Common myeloid progenitor, CD34-positive (primary cell): ENCODE measurements around the gene LRMDA.

Source experiments
- CTCF ChIA-PET: fragments of 350-600 bp; sonication (Branson Sonifier 250); formaldehyde crosslinking; loops from one replicate; lab custom pipeline; 2021; ENCODE audit warnings: antibody characterized with exemption; lab: Charles Lee
- POLR2A ChIA-PET: fragments of 350-600 bp; sonication (Branson Sonifier 250); formaldehyde crosslinking; loops from one replicate; lab custom pipeline; 2021; ENCODE audit warnings: antibody characterized with exemption; lab: Charles Lee
- DNase-seq, 3 donors: peaks; one replicate each; pipeline versions ENCODE4 v3.0.0 to v3.0.0-alpha.2; 2013
- H3K27ac ChIP-seq, 2 experiments: 1 replicate in 1 of 2; 2 replicates in 1 of 2; pipeline ENCODE4 v1.7.0; 2013; ENCODE audit warnings: inconsistent platforms in 2 of 2, low read length in 2 of 2, mild to moderate bottlenecking in 2 of 2, low read depth in 1 of 2, moderate library complexity in 1 of 2; ENCODE audit not compliant: severe bottlenecking in 2 of 2, insufficient read depth in 1 of 2, poor library complexity in 1 of 2
- H3K27me3 ChIP-seq, 5 experiments: replicated peaks in 2 of 5; 1 replicate in 3 of 5; 2 replicates in 2 of 5; pipeline versions ENCODE4 v1.6.1 to v1.7.0; 2013; ENCODE audit warnings: low read length in 4 of 5, mild to moderate bottlenecking in 2 of 5, moderate library complexity in 2 of 5, inconsistent platforms in 1 of 5; ENCODE audit not compliant: insufficient read depth in 5 of 5, control insufficient read depth in 4 of 5
- H3K36me3 ChIP-seq, 4 experiments: 1 replicate in 2 of 4; 2 replicates in 2 of 4; pipeline versions ENCODE4 v1.6.1 to v1.7.0; 2013; ENCODE audit warnings: low read length in 3 of 4, control low read depth in 1 of 4, mild to moderate bottlenecking in 1 of 4; ENCODE audit not compliant: control insufficient read depth in 4 of 4, insufficient read depth in 4 of 4
- H3K4me1 ChIP-seq, 4 experiments: 1 replicate in 3 of 4; 2 replicates in 1 of 4; pipeline versions ENCODE4 v1.6.1 to v1.7.1; 2013; ENCODE audit warnings: low read length in 3 of 4, mild to moderate bottlenecking in 3 of 4, control low read depth in 1 of 4, inconsistent platforms in 1 of 4, moderate library complexity in 1 of 4; ENCODE audit not compliant: control insufficient read depth in 4 of 4, insufficient read depth in 4 of 4; ENCODE audit errors: control extremely low read depth in 1 of 4
- H3K4me3 ChIP-seq, 7 experiments: 1 replicate in 4 of 7; 2 replicates in 3 of 7; pipeline versions ENCODE4 v1.5.1 to v1.7.0; 2013; ENCODE audit warnings: mild to moderate bottlenecking in 7 of 7, low read length in 6 of 7, moderate library complexity in 6 of 7, inconsistent platforms in 2 of 7, low read depth in 2 of 7, control low read depth in 1 of 7; ENCODE audit not compliant: insufficient read depth in 4 of 7, control insufficient read depth in 1 of 7; ENCODE audit errors: extremely low read depth in 1 of 7
- H3K9me3 ChIP-seq, 5 experiments: 1 replicate in 4 of 5; 2 replicates in 1 of 5; pipeline versions ENCODE4 v1.6.1 to v1.7.1; 2013; ENCODE audit warnings: low read length in 4 of 5, mild to moderate bottlenecking in 2 of 5, inconsistent platforms in 1 of 5, low read depth in 1 of 5, moderate library complexity in 1 of 5; ENCODE audit not compliant: control insufficient read depth in 4 of 5, insufficient read depth in 2 of 5; ENCODE audit errors: control extremely low read depth in 1 of 5
- WGBS: methylation state at CpG from one replicate; pipeline ENCODE4 v1.1.5; 2013; ENCODE audit not compliant: insufficient coverage; 5-methylcytosine and 5-hydroxymethylcytosine counted together

Gene LRMDA

DNA sequence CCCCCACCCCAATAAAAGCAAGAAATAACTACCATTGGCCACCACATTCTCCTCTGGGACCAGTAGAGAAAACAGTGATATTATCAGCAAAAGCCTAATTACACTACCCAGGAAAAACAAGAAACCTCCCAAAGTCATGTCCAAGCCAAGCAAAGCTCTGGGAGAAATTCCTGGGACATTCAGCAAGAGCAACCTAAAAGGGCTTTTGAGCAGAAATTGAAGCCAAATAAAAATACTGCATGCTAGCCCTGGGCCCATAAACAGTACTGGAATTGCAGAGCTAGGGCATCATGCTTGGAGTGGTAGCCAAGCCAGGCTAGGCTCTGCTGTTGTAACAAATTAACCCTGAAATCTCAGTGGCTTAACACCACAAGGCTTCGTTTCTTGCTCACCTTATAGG, 347.9 kb downstream of the LRMDA start:
- Histone ChIP-seq H3K27me3 (no peaks in the 10 kb centered on the region), H3K4me1 (peaks cover 0 to 2% (median 0%) of the 10 kb centered on the region in 4 experiments), H3K4me3 (no peak overlapping the region), H3K9me3 (no peaks in the 10 kb centered on the region), H3K36me3 (no peaks in the 10 kb centered on the region), H3K27ac (no peak overlapping the region)
- WGBS = 100% methylated on average over 1 of the region's 1 CpG
- DNase-seq = no peak
- POLR2A ChIA-PET = no interaction called here
- CTCF ChIA-PET = interaction anchor here (1.2 kb wide), 2 partner anchors 9 to 11 kb away, joined by 3 to 4 read pairs; no protein-coding TSS in a partner anchor

DNA sequence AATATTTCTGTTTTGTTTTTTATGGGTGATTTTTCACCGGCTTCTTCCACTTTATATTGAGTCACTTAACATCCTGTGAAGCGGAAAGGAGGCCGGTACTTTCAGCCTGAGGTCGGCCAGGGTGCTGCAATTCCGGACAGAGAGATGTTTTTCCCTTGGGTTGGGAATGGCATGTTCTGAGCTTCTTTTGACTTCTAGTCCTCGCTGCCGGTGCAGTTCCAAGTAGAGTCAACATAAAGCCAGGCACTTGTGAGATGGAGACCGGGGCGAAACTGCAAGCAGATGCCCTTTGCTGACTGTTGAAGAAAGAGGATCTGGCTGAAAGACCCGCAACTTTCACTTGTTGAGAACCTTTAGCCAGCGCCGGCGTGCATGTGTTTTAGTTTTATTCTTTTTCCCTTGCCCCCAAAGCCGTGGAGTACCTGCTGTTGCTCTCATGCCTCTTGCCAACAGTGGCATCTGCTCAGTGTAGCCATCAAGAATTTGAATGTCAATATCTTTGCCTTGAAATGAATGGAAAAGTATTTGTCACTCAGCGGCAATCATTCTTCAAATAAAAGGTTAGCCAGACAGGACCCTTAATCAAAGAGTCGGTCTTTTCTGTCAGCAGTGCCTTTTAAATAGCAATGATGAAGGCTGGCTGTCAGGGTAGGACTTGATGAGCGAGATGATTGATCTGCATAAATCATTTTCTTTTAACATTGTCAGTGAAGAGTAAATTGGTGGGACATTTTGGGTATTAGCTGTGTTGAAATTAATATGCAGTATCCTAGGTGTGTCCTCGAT, 351.2 kb downstream of the LRMDA start:
- H3K9me3 ChIP-seq = no peaks in the 10 kb centered on the region
- H3K27ac ChIP-seq = no peak overlapping the region
- H3K4me3 ChIP-seq = peak overlapping the region in 1 of 7 experiments; percentile 46
- H3K36me3 ChIP-seq = no peaks in the 10 kb centered on the region
- ChIA-PET POLR2A (no interaction called here), CTCF (interaction anchor here (0.6 kb wide), 1 partner anchor 66 kb away, joined by 7 read pairs; no protein-coding TSS in a partner anchor)
- peak in 1 of 3 donors; percentile 37 for DNase-seq
- peaks cover 0 to 2% (median 0%) of the 10 kb centered on the region in 4 experiments for H3K4me1 ChIP-seq
- H3K27me3 ChIP-seq = no peaks in the 10 kb centered on the region
- WGBS = 85% methylated on average over 15 of the region's 18 CpGs

DNA sequence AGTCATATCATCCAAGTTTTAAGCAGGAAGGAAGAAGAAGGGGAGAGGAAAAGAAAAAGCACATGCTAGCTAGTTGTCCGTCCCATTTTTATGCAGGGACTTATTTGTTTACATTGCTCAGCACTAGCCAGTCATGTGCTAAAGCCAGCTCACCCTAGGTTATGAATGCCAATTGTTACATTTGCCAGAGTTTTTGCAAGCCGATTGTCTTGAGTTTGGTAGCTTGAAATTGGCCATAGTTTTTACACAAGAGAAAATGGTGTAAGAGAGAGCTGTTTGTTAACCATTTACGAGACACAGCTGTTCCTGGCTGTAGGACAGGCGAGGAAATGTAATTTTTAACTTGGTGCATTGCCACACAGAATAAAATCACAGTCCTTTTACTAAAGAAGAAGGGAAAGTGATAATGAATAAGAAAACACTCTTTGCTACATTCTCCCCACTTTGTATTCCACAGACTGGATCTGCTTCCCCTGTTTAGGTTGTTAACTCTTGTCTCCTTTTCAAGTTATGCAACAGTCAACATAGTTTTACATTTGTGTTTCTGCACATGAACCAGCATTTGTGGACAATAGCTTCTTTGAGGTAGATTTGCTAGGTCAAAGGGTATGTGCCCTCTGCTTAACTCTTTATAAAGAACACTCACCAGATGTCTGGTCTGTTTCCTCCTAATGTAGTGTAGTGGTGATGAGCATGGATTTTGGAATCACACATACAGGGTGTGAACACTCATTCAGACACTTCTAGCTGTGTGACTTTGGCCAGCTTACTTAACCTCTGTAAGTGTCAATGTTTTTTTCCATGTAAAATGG, 357.2 kb downstream of the LRMDA start:
- DNase-seq = no peak
- ChIA-PET POLR2A (no interaction called here), CTCF (interaction anchor here (1.3 to 1.6 kb wide), 4 partner anchors 10 to 121 kb away, joined by 3 to 4 read pairs (median 4); no protein-coding TSS in a partner anchor)
- H3K4me3 ChIP-seq = no peak overlapping the region
- 97% methylated on average over 3 of the region's 4 CpGs for WGBS
- H3K4me1 ChIP-seq = no peaks in the 10 kb centered on the region
- H3K9me3 ChIP-seq = no peaks in the 10 kb centered on the region
- H3K27me3 ChIP-seq = no peaks in the 10 kb centered on the region
- H3K36me3 ChIP-seq = no peaks in the 10 kb centered on the region
- no peak overlapping the region for H3K27ac ChIP-seq

DNA sequence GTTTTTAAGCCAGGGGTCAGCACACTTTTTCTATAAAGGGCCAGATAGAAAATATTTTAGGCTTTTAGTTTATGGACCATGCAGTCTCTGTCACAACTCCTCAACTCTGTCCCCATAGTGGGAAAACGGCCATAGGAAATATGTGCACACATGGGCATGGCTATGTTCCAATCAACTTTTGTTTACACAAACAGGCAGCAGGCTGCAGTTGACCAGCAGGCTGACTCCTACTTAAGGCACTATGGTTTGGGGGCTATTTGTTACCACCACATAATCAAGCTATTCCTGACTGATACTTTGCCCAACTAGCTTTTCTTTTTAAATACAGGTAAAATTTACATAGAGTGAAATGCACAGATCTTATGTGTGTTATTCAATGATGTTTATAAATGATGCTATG, 362.4 kb downstream of the LRMDA start:
- ChIA-PET POLR2A (no interaction called here), CTCF (interaction anchor here (1.3 kb wide), 1 partner anchor 18 kb away, joined by 3 read pairs; no protein-coding TSS in a partner anchor)
- peaks cover 0 to 16% (median 7%) of the 10 kb centered on the region in 5 experiments for H3K9me3 ChIP-seq
- no peaks in the 10 kb centered on the region for H3K4me1 ChIP-seq
- no peak overlapping the region for H3K27ac ChIP-seq
- H3K4me3 ChIP-seq = no peak overlapping the region
- no peaks in the 10 kb centered on the region for H3K36me3 ChIP-seq
- WGBS = no CpG with 5 or more reads among the region's 1 CpG
- no peak for DNase-seq
- H3K27me3 ChIP-seq = no peaks in the 10 kb centered on the region

DNA sequence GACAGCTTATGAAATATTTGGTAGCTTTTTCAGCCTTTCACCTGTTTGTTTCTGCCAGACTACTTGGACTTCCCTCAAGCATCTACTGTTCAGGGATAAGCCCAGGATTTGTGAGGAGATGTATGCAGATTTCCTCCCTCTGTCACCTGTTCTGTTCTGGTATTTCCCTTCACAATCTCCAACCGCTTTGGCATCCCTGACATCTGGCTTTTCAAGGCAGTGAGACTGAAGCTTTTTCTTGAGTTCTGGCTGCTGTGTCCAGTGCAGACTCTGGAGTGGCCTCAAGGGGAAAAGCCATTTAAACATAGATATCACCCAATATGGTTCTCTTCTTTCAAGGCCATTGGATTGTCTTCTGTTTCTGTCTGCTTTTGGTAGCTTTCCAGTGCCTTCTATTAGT, 369.7 kb downstream of the LRMDA start:
- POLR2A ChIA-PET = no interaction called here
- CTCF ChIA-PET = interaction anchor here (1.0 kb wide), 1 partner anchor 235 kb away, joined by 3 read pairs; no protein-coding TSS in a partner anchor
- H3K36me3 ChIP-seq = no peaks in the 10 kb centered on the region
- no peak overlapping the region for H3K4me3 ChIP-seq
- no peaks in the 10 kb centered on the region for H3K27me3 ChIP-seq
- H3K4me1 ChIP-seq = no peaks in the 10 kb centered on the region
- no peak overlapping the region for H3K27ac ChIP-seq
- no peak for DNase-seq
- H3K9me3 ChIP-seq = peaks cover 0 to 14% (median 4%) of the 10 kb centered on the region in 5 experiments
- WGBS = no CpG with 5 or more reads among the region's 1 CpG

DNA sequence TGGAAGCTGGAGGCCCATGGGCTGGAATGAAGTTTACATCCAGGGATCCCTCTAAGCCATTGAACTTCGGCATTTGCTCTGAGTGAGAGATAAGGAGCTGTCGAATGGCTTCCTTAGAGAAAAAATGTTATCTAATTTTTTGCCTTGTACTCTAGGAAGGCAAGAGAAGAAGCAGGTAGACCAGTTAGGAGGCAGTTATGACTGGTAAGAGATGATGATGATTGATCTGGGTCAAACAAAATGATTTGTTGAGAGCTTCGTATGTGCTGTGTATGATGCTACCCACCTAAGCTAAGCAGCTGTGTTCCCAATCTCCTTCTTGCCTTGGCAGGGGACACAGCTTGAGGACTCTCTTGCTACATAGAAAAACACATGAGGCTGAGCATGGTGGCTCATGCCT, 370.2 kb downstream of the LRMDA start:
- Histone ChIP-seq H3K9me3 (peaks cover 0 to 9% (median 1%) of the 10 kb centered on the region in 5 experiments), H3K27ac (no peak overlapping the region), H3K27me3 (no peaks in the 10 kb centered on the region), H3K4me3 (no peak overlapping the region), H3K36me3 (no peaks in the 10 kb centered on the region), H3K4me1 (no peaks in the 10 kb centered on the region)
- WGBS = 96% methylated on average over 3 of the region's 3 CpGs
- DNase-seq = no peak
- POLR2A ChIA-PET = no interaction called here
- CTCF ChIA-PET = interaction anchor here (0.6 kb wide), 1 partner anchor 14 kb away, joined by 3 read pairs; no protein-coding TSS in a partner anchor
